HEK293T (cell line): Measurements from ENCODE around the gene TRMT1L.
A peak's percentile ranks its signal among the peaks of the same experiment; 100 is the strongest.
"Not testable (repeated sequence)": the region's sequence is repeated elsewhere in the genome, so short reads cannot be mapped to it uniquely, and the experiment has no call there.

ENCODE experiments used
- CTCF ChIA-PET: fragments of 350-600 bp; formaldehyde crosslinking; extraction: SDS; loops from one replicate; lab custom pipeline; 2021; ENCODE audit warnings: antibody characterized with exemption, inconsistent platforms; lab: Yijun Ruan, JAX
- POLR2A ChIA-PET: fragments of 350-600 bp; formaldehyde crosslinking; extraction: SDS; loops from one replicate; lab custom pipeline; 2020; ENCODE audit warnings: antibody characterized with exemption, inconsistent platforms; lab: Yijun Ruan, JAX
- DNase-seq: peaks from one replicate; pipeline ENCODE4 v3.0.0; 2012; ENCODE audit warnings: mixed read lengths; ENCODE audit errors: extremely low spot score
- ARNT ChIP-seq: fragments of 450-650 bp; IDR thresholded peaks from 2 replicates; pipeline ENCODE4 v1.6.1; 2017; ENCODE audit warnings: mild to moderate bottlenecking
- BHLHE40 ChIP-seq: fragments of 450-650 bp; IDR thresholded peaks from 2 replicates; pipeline ENCODE4 v1.6.1; 2016; ENCODE audit warnings: mild to moderate bottlenecking, moderate library complexity, borderline replicate concordance
- CTBP1 ChIP-seq: fragments of 450-650 bp; IDR thresholded peaks from 2 replicates; pipeline ENCODE4 v1.6.1; 2016; ENCODE audit warnings: borderline replicate concordance
- ELF4 ChIP-seq: fragments of 450-650 bp; IDR thresholded peaks from 2 replicates; pipeline ENCODE4 v1.6.1; 2017; ENCODE audit warnings: antibody characterized with exemption
- FOXA1 ChIP-seq: fragments of 450-650 bp; IDR thresholded peaks from 2 replicates; pipeline ENCODE4 v1.6.1; 2016; ENCODE audit warnings: mild to moderate bottlenecking
- FOXK2 ChIP-seq: fragments of 450-650 bp; IDR thresholded peaks from 2 replicates; pipeline ENCODE4 v1.6.1; 2016; ENCODE audit warnings: mild to moderate bottlenecking
- FOXM1 ChIP-seq: fragments of 450-650 bp; IDR thresholded peaks from 2 replicates; pipeline ENCODE4 v1.6.1; 2017; ENCODE audit warnings: mild to moderate bottlenecking, borderline replicate concordance
- HDGF ChIP-seq: fragments of 450-650 bp; IDR thresholded peaks from 2 replicates; pipeline ENCODE4 v1.6.1; 2017; ENCODE audit warnings: antibody characterized with exemption, borderline replicate concordance
- L3MBTL2 ChIP-seq: fragments of 450-650 bp; conservative IDR thresholded peaks from 2 replicates; pipeline ENCODE4 v1.6.1; 2016; ENCODE audit warnings: mild to moderate bottlenecking
- LEF1 ChIP-seq: fragments of 450-650 bp; IDR thresholded peaks from 2 replicates; pipeline ENCODE4 v1.6.1; 2017; ENCODE audit warnings: mild to moderate bottlenecking, borderline replicate concordance
- NFRKB ChIP-seq: fragments of 450-650 bp; IDR thresholded peaks from 2 replicates; pipeline ENCODE4 v1.6.1; 2016; ENCODE audit warnings: mild to moderate bottlenecking, moderate library complexity
- PKNOX1 ChIP-seq: fragments of 450-650 bp; IDR thresholded peaks from 2 replicates; pipeline ENCODE4 v1.6.1; 2016
- SP1 ChIP-seq: fragments of 450-650 bp; IDR thresholded peaks from 2 replicates; pipeline ENCODE4 v1.6.1; 2017
- SUZ12 ChIP-seq: fragments of 450-650 bp; IDR thresholded peaks from 2 replicates; pipeline ENCODE4 v1.6.1; 2016; ENCODE audit warnings: mild to moderate bottlenecking
- TARDBP ChIP-seq: fragments of 450-650 bp; IDR thresholded peaks from 2 replicates; pipeline ENCODE4 v1.6.1; 2016
- ZNF384 ChIP-seq: fragments of 450-650 bp; IDR thresholded peaks from 2 replicates; pipeline ENCODE4 v1.6.1; 2016

The TRMT1L gene

DNA sequence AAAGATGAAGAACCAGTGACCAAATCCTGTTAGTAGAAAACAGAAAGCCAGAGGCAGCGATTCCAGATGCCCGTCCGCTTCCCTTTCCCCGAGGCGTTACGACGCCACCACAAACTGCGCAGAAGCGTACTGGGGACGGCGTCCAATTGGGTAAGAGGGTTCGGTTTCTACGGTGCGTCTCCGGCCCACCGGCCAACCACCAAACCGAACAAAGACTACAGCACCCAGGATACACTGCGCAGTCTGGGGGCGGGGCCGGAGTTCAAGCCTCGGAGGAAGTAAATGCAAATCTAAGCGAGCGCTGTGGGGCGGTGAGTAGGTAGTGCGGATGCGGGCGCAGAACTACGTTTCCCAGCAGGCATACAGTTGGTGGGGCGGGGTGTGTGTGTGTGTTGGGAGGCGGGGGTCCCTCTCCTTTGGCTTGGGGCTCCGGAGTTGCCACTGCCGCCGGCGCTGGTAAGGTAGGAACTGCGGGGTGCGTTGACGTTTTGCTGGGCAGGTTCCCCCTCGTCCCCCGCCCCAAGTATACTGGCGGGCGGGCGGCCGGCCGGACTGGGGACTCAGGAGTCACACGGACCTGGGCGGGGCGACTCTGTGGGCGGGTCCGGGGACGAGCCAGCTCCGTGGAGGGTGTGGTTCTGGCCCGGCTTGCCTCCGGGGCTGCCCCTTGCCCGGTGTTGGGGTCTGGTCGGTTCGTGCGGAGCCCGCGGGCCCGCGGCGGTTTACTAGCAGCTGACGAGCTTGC, at the start of gene TRMT1L, which contains the start of gene SWT1:
Gene TRMT1L (minus strand): TSS at position 100 of the 745 bp plus-strand sequence. CDS start 241 bp downstream, outside the sequence.
Gene SWT1 (plus strand): TSS at position 314 of the 745 bp plus-strand sequence. CDS start 3,675 bp downstream, outside the sequence.
- CTCF ChIA-PET, result interaction anchor here (1.6 to 3.9 kb wide), 2 partner anchors 13 to 513 kb away, joined by 4 to 18 read pairs; no protein-coding TSS in a partner anchor
- TF ChIP-seq FOXM1 (no peak), ZNF384 (no peak), ELF4 (no peak), L3MBTL2 (no peak), SUZ12 (no peak), HDGF (no peak), PKNOX1 (no peak), FOXK2 (no peak), ARNT (no peak), FOXA1 (no peak), NFRKB (no peak), BHLHE40 (no peak), SP1 (no peak), TARDBP (no peak), LEF1 (no peak), CTBP1 (no peak)
- DNase-seq, result peak; percentile 95
- POLR2A ChIA-PET, result interaction anchor here (1.4 to 2.0 kb wide), 3 partner anchors 13 to 184 kb away, joined by 3 to 12 read pairs (median 4); partner anchors contain the start of gene RNF2

DNA sequence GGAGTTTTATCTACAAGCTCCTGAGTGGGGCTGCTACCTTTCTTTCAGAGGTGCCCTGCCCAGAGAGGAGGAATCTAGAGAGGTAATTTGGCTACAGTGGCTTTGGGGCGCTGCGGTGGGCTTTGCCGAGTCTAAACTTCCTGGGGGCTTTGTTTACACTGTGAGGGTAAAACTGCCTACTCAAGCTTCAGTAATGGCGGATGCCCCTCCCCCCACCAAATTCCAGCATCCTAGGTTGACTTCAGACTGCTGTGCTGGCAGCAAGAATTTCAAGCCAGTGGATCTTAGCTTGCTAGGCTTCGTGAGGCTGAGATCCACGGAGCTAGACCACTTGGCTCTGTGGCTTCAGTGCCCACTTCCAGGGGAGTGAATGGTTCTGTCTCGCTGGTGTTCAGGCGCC, 44.1 kb upstream of the TRMT1L start:
- POLR2A ChIA-PET, result no interaction called here
- TF ChIP-seq L3MBTL2 (no peak), ELF4 (no peak), LEF1 (no peak), TARDBP (no peak), CTBP1 (no peak), ARNT (no peak), SP1 (no peak), FOXM1 (no peak)
- CTCF ChIA-PET, result no interaction called here
- DNase-seq, result no peak

- POLR2A ChIA-PET, DNase-seq: not testable (repeated sequence)
- CTCF ChIA-PET, result interaction anchor here (0.6 kb wide), 1 partner anchor 119 kb away, joined by 3 read pairs; no protein-coding TSS in a partner anchor
Observed at GRCh38 chr1:185198712-185199111, 42.0 kb upstream of the TRMT1L start.

DNA sequence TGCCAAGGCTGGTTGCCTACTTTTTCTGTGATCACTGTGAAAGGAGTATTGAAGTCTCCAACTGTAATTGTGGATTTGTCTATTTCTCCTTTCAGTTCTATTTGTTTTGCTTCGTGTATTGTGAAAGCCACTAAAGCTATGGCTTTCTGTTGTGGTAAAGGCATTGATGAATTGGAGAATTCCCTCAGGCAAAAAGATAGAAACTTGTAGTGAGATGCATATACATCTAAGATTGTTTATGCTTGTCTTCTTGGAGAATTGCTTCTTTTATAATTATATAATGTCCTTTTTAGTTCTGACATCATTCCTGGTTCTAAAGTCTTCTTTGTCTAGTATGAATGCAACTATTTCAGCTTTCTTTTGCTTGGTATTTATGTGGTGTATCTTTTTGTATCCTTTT, 37.0 kb upstream of the TRMT1L start:
- TF ChIP-seq LEF1 (no peak), SP1 (no peak), TARDBP (no peak), HDGF (no peak)
- no peak for DNase-seq
- ChIA-PET POLR2A (no interaction called here), CTCF (no interaction called here)

DNA sequence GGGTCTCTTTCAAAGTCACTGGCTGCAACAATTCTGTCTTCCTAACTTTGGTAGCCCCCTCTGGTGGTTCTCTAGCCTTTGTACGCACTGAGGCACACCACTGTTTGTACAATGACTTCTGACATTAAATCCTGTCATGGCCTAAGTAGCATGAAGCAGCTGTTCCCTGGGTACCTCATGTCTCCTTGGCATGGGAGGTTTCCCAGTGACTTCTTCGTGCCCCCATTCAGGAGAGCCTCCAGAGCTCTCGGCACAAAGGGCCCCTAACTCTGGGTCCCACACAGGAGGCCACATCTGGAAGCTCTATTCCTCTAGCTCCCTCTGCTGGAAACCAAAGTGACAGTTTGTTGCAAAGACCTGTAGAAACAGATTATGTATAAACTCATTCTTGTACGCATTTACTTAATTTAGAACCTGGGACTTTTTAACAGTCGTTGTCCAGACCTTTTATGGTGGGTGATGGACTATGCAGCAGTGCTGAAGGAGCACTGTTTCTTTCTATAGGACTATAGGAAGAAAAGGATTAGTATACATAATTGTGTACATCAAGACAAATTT, 13.6 kb upstream of the TRMT1L start:
- POLR2A ChIA-PET, result interaction anchor here (1.1 kb wide), 1 partner anchor 14 kb away, joined by 4 read pairs; the partner anchor contains the start of genes SWT1 and TRMT1L
- CTCF ChIA-PET, result interaction anchor here (0.6 to 1.8 kb wide), 16 partner anchors 9 to 511 kb away, joined by 3 to 18 read pairs (median 4); partner anchors contain the start of genes NIBAN1, RNF2, SWT1 and TRMT1L
- no peak for TF ChIP-seq SUZ12
- no peak for TF ChIP-seq FOXA1
- TF ChIP-seq TARDBP, result no peak
- TF ChIP-seq FOXK2, result no peak
- TF ChIP-seq CTBP1, result no peak
- no peak for TF ChIP-seq ELF4
- TF ChIP-seq HDGF, result no peak
- TF ChIP-seq LEF1, result no peak
- no peak for TF ChIP-seq ZNF384
- TF ChIP-seq BHLHE40, result no peak
- no peak for TF ChIP-seq ARNT
- no peak for TF ChIP-seq L3MBTL2
- no peak for TF ChIP-seq FOXM1
- no peak for TF ChIP-seq NFRKB
- TF ChIP-seq SP1, result no peak
- DNase-seq, result peak; percentile 72

GRCh38 chr1:185166106-185166505, 9.4 kb upstream of the TRMT1L start:
- no peak for DNase-seq
- POLR2A ChIA-PET, result no interaction called here
- CTCF ChIA-PET, result no interaction called here
- no peak for TF ChIP-seq FOXA1
- no peak for TF ChIP-seq TARDBP
- no peak for TF ChIP-seq L3MBTL2
- TF ChIP-seq ARNT, result no peak
- no peak for TF ChIP-seq SUZ12
- TF ChIP-seq PKNOX1, result no peak
- no peak for TF ChIP-seq NFRKB
- TF ChIP-seq ZNF384, result no peak
- no peak for TF ChIP-seq HDGF
- no peak for TF ChIP-seq CTBP1
- no peak for TF ChIP-seq FOXK2
- no peak for TF ChIP-seq FOXM1
- TF ChIP-seq BHLHE40, result no peak
- no peak for TF ChIP-seq SP1
- no peak for TF ChIP-seq ELF4
- no peak for TF ChIP-seq LEF1
